Fibroblast of the conjunctiva (primary cell): ENCODE measurements around the gene CISD3.

Experiments
- DNase-seq: peaks from one replicate; pipeline ENCODE4 v3.0.0-alpha.2; 2010; ENCODE audit warnings: low read depth

Gene CISD3

GRCh38 chr17:38745545-38745944 is 15.4 kb downstream of the CISD3 start:
- DNase-seq: no peak

GRCh38 chr17:38746004-38746848 is 16.1 kb downstream of the CISD3 start:
- DNase-seq: no peak

GRCh38 chr17:38746849-38747462 is 16.8 kb downstream of the CISD3 start:
- DNase-seq: no peak

GRCh38 chr17:38747463-38748148 is 17.5 kb downstream of the CISD3 start:
- DNase-seq: no peak

GRCh38 chr17:38748149-38748891 is 18.2 kb downstream of the CISD3 start, which contains the start of gene PCGF2:
Gene PCGF2 (minus strand): TSS chr17:38748336. CDS start chr17:38740402, 7,934 bp downstream.
- peak; percentile 83 for DNase-seq

- DNase-seq: no peak
These were observed 18.7 kb downstream of the CISD3 start for GRCh38 chr17:38748892-38749222.

- DNase-seq: peak; percentile 46
These were observed 19.3 kb downstream of the CISD3 start for GRCh38 chr17:38749223-38750043.

GRCh38 chr17:38750044-38750311 is 19.8 kb downstream of the CISD3 start:
- DNase-seq: no peak

GRCh38 chr17:38750312-38751121 is 20.4 kb downstream of the CISD3 start:
- no peak for DNase-seq

GRCh38 chr17:38751144-38751807 is 21.1 kb downstream of the CISD3 start:
- DNase-seq: no peak

- peak; percentile 79 for DNase-seq
These were observed 21.7 kb downstream of the CISD3 start for GRCh38 chr17:38751808-38752307.

- peak; percentile 99 for DNase-seq
These were observed 22.3 kb downstream of the CISD3 start, which contains the start of gene PSMB3 for GRCh38 chr17:38752308-38753070. Gene PSMB3 (plus strand): TSS chr17:38752741. CDS start chr17:38752827, 86 bp downstream.

GRCh38 chr17:38753071-38753506 is 22.9 kb downstream of the CISD3 start:
- DNase-seq: no peak

GRCh38 chr17:38761612-38762011 is 31.5 kb downstream of the CISD3 start:
- DNase-seq: no peak

GRCh38 chr17:38762231-38762630 is 32.1 kb downstream of the CISD3 start:
- DNase-seq: no peak

GRCh38 chr17:38766341-38766740 is 36.2 kb downstream of the CISD3 start:
- no peak for DNase-seq

GRCh38 chr17:38768417-38768816 is 38.3 kb downstream of the CISD3 start:
- no peak for DNase-seq

- DNase-seq: no peak
These were observed 43.1 kb downstream of the CISD3 start for GRCh38 chr17:38773258-38773657.

- DNase-seq: no peak
These were observed 47.6 kb downstream of the CISD3 start for GRCh38 chr17:38777641-38778250.
